ENCODE data around the gene KLK10.

DNA sequence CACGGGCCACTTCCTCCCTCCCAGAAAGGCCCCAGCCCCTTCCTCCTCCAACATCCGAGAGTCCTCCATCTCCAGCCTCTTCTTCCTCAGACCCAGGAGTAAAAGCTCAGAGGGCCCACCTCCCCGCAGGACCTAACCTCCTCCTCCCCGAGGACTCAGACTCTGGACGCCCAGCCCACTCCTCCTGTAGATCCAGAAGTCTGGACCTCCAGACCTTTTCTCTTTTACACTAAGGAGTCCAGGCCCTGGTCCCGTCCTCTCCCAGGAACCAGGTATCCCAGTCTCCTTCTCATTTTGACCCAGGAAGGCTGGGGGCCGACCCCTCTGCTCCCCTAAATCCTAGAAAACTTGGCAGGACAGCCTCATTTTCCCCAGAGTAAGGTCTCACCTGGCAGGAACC lies 16.2 kb downstream of the KLK10 start:
- TF ChIP-seq GATA3 (IDR thresholded peaks at IDR 0.05; ENCODE audit: low read depth, low read length) (no peak), GATA2 (IDR thresholded peaks at IDR 0.05; ENCODE audit: low read depth, low read length) (no peak)

Data from SH-SY5Y (cell line).